K562 (cell line): ENCODE measurements around the gene HCFC1R1. TPM values are rescaled to one million over a fixed set of nuclear protein-coding genes. Genes with fewer than 3 reads are reported as not detected.

ENCODE experiments used
- GTF2E2 ChIP-seq: fragments of 200-800 bp; sonication (Bioruptor generic); IDR thresholded peaks from 2 replicates; pipeline ENCODE4 v1.6.1; 2016; ENCODE audit warnings: missing genetic modification characterization, missing compliant biosample characterization
- HMGN3 ChIP-seq: IDR thresholded peaks from 2 replicates; pipeline ENCODE4 v1.6.1; 2011; ENCODE audit warnings: borderline replicate concordance, low read depth, mild to moderate bottlenecking, mixed read lengths, low read length; ENCODE audit not compliant: insufficient read length; ENCODE audit errors: extremely low read depth
- HNRNPLL ChIP-seq: fragments of 200-400 bp; formaldehyde crosslinking; IDR thresholded peaks from 2 replicates; pipeline ENCODE4 v1.6.1; 2017; ENCODE audit warnings: low read length, low read depth, mild to moderate bottlenecking; ENCODE audit not compliant: poor library complexity, severe bottlenecking
- KDM4B ChIP-seq, 2 experiments: fragments of 450-650 bp in 1 of 2; sonication (generic) in 1 of 2; IDR thresholded peaks; 2 replicates each; pipeline ENCODE4 v1.6.1; 2016 to 2017; ENCODE audit warnings: borderline replicate concordance in 2 of 2, antibody characterized with exemption in 1 of 2, low read depth in 1 of 2, mild to moderate bottlenecking in 1 of 2
- NCOR1 ChIP-seq: fragments of 450-650 bp; IDR thresholded peaks from 2 replicates; pipeline ENCODE4 v1.6.1; 2016; ENCODE audit warnings: mild to moderate bottlenecking, moderate library complexity
- NFIC ChIP-seq: fragments of 450-650 bp; IDR thresholded peaks from 2 replicates; pipeline ENCODE4 v1.6.1; 2017; ENCODE audit warnings: mild to moderate bottlenecking, inconsistent platforms
- PYGO2 ChIP-seq: fragments of 450-650 bp; IDR thresholded peaks from 2 replicates; pipeline ENCODE4 v1.6.1; 2016; ENCODE audit warnings: mild to moderate bottlenecking, missing genetic modification characterization, moderate library complexity, missing compliant biosample characterization
- RBFOX2 ChIP-seq: fragments of 200-400 bp; formaldehyde crosslinking; IDR thresholded peaks from 2 replicates; pipeline ENCODE4 v1.6.1; 2017; ENCODE audit warnings: low read depth, mild to moderate bottlenecking, low read length, moderate library complexity
- RBM17 ChIP-seq: fragments of 200-400 bp; formaldehyde crosslinking; IDR thresholded peaks from 2 replicates; pipeline ENCODE4 v1.6.1; 2017; ENCODE audit warnings: low read depth, mild to moderate bottlenecking, low read length, borderline replicate concordance
- SMARCA5 ChIP-seq: fragments of 450-650 bp; IDR thresholded peaks from 2 replicates; pipeline ENCODE4 v1.6.1; 2016
- ZKSCAN3 ChIP-seq: fragments of 250-450 bp; sonication (Bioruptor Pico); IDR thresholded peaks from 2 replicates; pipeline ENCODE4 v1.4.0; 2020
- ZNF263 ChIP-seq: sonication (generic); formaldehyde crosslinking; IDR thresholded peaks from 2 replicates; pipeline ENCODE4 v1.8.0; 2022; ENCODE audit warnings: mild to moderate bottlenecking, missing genetic modification reagents, borderline replicate concordance
- ZNF699 ChIP-seq: fragments of 250-450 bp; sonication (Bioruptor Pico); IDR thresholded peaks from 2 replicates; pipeline ENCODE4 v1.8.0; 2021; ENCODE audit warnings: mild to moderate bottlenecking, moderate library complexity; ENCODE audit not compliant: insufficient replicate concordance
- polyA plus RNA-seq, 8 experiments: library from polyadenylated mRNA; depleted of rRNA in 4 of 8; stranded (reverse) in 5 of 8; unstranded in 3 of 8; fragments of >200 nt; fragmentation: Nextera tagmentation in 2 of 8; fragmentation: Illumina TruSeq in 1 of 8; extraction: Ambion mirVana in 2 of 8; extraction: Trizol in 1 of 8; gene quantifications; 2 replicates each; pipeline versions ENCODE4 v1.2.1 to v1.2.3, GENCODE V29; 2011 to 2014; ENCODE audit warnings: inconsistent platforms in 1 of 8, missing spikeins in 1 of 8
- total RNA-seq, 7 experiments: library from RNA; depleted of rRNA in 6 of 7; stranded (reverse); fragments of >200 nt in 6 of 7; fragmentation: Illumina TruSeq in 2 of 7; extraction: Trizol in 2 of 7; gene quantifications; 2 replicates each; pipeline versions ENCODE4 v1.2.1 to v1.2.3, GENCODE V29; 2011 to 2021; ENCODE audit warnings: low replicate concordance in 1 of 7
- TF ChIP-seq, protein P1 (sequence below): fragments of 250-450 bp; sonication (Bioruptor Pico); IDR thresholded peaks from 2 replicates; pipeline ENCODE4 v1.5.0; 2021; ENCODE audit warnings: mild to moderate bottlenecking, borderline replicate concordance
- TF ChIP-seq, protein P2 (sequence below): sonication (generic); formaldehyde crosslinking; IDR thresholded peaks from 2 replicates; pipeline ENCODE4 v1.8.1; 2023; ENCODE audit warnings: mild to moderate bottlenecking, missing genetic modification reagents
- TF ChIP-seq, protein P3 (sequence below): fragments of 250-450 bp; sonication (Bioruptor Pico); IDR thresholded peaks from 2 replicates; pipeline ENCODE4 v1.6.1; 2021; ENCODE audit warnings: mild to moderate bottlenecking
- TF ChIP-seq, protein P4 (sequence below): fragments of 450-650 bp; formaldehyde crosslinking; IDR thresholded peaks from 2 replicates; pipeline ENCODE4 v1.4.0; 2020; ENCODE audit warnings: mild to moderate bottlenecking, mixed read lengths
- TF ChIP-seq, protein P5 (sequence below): fragments of 450-650 bp; conservative IDR thresholded peaks from 2 replicates; pipeline ENCODE4 v1.6.1; 2016; ENCODE audit warnings: missing genetic modification characterization, low read depth, mild to moderate bottlenecking, control low read depth, missing compliant biosample characterization

HCFC1R1 gene
- total and polyA plus RNA-seq, 9 of the 15 experiments (the other 6 are each of a cell fraction or from before 2014, with no cell fraction given) = 2.2 to 29.0 (median 11.2) TPM

DNA sequence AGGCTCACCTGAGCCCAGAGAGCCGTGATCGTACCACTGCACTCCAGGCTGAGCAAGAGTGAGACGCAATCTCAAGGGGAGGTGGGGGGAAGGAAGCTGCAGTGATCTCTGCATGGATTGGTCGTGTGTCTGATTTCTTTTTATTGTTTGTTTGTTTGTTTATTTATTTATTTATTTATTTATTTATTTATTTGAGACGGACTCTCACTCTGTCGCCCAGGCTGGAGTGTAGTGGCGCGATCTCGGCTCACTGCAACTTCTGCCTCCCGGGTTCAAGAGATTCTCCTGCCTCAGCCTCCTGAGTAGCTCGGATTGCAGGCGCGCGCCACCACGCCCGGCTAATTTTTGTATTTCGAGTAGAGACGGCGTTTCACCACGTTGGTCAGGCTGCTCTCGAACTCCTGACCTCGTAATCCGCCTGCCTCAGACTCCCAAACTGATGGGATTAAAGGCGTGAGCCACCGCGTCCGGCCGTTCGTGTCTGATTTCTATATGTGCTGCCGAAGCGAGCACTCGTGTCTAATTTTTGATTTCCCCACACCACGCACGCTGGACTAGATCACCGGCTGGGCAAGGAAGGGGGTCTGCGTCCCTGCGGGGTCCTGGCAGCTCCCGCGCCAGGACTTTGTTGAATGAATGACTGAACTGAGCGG lies 4.0 kb downstream of the HCFC1R1 start (continued):
- TF ChIP-seq, protein P1, sequence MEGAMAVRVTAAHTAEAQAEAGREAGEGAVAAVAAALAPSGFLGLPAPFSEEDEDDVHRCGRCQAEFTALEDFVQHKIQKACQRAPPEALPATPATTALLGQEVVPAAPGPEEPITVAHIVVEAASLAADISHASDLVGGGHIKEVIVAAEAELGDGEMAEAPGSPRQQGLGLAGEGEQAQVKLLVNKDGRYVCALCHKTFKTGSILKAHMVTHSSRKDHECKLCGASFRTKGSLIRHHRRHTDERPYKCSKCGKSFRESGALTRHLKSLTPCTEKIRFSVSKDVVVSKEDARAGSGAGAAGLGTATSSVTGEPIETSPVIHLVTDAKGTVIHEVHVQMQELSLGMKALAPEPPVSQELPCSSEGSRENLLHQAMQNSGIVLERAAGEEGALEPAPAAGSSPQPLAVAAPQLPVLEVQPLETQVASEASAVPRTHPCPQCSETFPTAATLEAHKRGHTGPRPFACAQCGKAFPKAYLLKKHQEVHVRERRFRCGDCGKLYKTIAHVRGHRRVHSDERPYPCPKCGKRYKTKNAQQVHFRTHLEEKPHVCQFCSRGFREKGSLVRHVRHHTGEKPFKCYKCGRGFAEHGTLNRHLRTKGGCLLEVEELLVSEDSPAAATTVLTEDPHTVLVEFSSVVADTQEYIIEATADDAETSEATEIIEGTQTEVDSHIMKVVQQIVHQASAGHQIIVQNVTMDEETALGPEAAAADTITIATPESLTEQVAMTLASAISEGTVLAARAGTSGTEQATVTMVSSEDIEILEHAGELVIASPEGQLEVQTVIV = no peak
- TF ChIP-seq ZNF699 (CRISPR knock-in tag) (no peak), HNRNPLL (no peak), ZKSCAN3 (CRISPR knock-in tag) (no peak), NFIC (0 out of 2 replicates have a peak, but pooled peaks have one; percentile 8), NCOR1 (no peak), RBM17 (no peak), HMGN3 (no peak), GTF2E2 (tag) (peak; percentile 50; the same call in 1 of the 2 replicates), RBFOX2 (no peak), SMARCA5 (0 out of 2 replicates have a peak, but pooled peaks have one; percentile 15), KDM4B (IDR thresholded peaks at IDR 0.05; ENCODE audit: borderline replicate concordance in 2 of 2, low read depth in 1 of 2) (no peak), ZNF263 (0 out of 2 replicates have a peak, but pooled peaks have one; percentile 26), PYGO2 (tag) (no peak)
- TF ChIP-seq, protein P2, sequence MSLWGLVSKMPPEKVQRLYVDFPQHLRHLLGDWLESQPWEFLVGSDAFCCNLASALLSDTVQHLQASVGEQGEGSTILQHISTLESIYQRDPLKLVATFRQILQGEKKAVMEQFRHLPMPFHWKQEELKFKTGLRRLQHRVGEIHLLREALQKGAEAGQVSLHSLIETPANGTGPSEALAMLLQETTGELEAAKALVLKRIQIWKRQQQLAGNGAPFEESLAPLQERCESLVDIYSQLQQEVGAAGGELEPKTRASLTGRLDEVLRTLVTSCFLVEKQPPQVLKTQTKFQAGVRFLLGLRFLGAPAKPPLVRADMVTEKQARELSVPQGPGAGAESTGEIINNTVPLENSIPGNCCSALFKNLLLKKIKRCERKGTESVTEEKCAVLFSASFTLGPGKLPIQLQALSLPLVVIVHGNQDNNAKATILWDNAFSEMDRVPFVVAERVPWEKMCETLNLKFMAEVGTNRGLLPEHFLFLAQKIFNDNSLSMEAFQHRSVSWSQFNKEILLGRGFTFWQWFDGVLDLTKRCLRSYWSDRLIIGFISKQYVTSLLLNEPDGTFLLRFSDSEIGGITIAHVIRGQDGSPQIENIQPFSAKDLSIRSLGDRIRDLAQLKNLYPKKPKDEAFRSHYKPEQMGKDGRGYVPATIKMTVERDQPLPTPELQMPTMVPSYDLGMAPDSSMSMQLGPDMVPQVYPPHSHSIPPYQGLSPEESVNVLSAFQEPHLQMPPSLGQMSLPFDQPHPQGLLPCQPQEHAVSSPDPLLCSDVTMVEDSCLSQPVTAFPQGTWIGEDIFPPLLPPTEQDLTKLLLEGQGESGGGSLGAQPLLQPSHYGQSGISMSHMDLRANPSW (CRISPR knock-in tag) = 0 out of 2 replicates have a peak, but pooled peaks have one; percentile 60
- TF ChIP-seq, protein P3, sequence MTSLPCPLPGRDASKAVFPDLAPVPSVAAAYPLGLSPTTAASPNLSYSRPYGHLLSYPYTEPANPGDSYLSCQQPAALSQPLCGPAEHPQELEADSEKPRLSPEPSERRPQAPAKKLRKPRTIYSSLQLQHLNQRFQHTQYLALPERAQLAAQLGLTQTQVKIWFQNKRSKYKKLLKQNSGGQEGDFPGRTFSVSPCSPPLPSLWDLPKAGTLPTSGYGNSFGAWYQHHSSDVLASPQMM = no peak
- TF ChIP-seq, protein P4, sequence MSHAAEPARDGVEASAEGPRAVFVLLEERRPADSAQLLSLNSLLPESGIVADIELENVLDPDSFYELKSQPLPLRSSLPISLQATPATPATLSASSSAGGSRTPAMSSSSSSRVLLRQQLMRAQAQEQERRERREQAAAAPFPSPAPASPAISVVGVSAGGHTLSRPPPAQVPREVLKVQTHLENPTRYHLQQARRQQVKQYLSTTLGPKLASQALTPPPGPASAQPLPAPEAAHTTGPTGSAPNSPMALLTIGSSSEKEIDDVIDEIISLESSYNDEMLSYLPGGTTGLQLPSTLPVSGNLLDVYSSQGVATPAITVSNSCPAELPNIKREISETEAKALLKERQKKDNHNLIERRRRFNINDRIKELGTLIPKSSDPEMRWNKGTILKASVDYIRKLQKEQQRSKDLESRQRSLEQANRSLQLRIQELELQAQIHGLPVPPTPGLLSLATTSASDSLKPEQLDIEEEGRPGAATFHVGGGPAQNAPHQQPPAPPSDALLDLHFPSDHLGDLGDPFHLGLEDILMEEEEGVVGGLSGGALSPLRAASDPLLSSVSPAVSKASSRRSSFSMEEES (CRISPR knock-in tag) = no peak
- TF ChIP-seq, protein P5, sequence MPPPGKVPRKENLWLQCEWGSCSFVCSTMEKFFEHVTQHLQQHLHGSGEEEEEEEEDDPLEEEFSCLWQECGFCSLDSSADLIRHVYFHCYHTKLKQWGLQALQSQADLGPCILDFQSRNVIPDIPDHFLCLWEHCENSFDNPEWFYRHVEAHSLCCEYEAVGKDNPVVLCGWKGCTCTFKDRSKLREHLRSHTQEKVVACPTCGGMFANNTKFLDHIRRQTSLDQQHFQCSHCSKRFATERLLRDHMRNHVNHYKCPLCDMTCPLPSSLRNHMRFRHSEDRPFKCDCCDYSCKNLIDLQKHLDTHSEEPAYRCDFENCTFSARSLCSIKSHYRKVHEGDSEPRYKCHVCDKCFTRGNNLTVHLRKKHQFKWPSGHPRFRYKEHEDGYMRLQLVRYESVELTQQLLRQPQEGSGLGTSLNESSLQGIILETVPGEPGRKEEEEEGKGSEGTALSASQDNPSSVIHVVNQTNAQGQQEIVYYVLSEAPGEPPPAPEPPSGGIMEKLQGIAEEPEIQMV = no peak
